Measurements from ENCODE around the gene PLCH2.

PLCH2 gene

GRCh38 chr1:2471159-2471471 is 5.0 kb upstream of the PLCH2 start:
- no peak overlapping the region for H3K4me3 ChIP-seq (ENCODE audit: low read depth, low read length)
- no peak for TF ChIP-seq CTCF (IDR thresholded peaks at IDR 0.05; ENCODE audit: insufficient read depth, low read depth, low read length, missing control alignments)
- DNase-seq (ENCODE audit: low read depth) = no peak

- no peak overlapping the region for H3K4me3 ChIP-seq (ENCODE audit: low read depth, low read length)
- no peak for TF ChIP-seq CTCF (IDR thresholded peaks at IDR 0.05; ENCODE audit: insufficient read depth, low read depth, low read length, missing control alignments)
- no peak for DNase-seq (ENCODE audit: low read depth)
These were observed 4.5 kb upstream of the PLCH2 start for GRCh38 chr1:2471587-2472001.

GRCh38 chr1:2472109-2472508 is 4.0 kb upstream of the PLCH2 start:
- no peak for TF ChIP-seq CTCF (IDR thresholded peaks at IDR 0.05; ENCODE audit: insufficient read depth, low read depth, low read length, missing control alignments)
- no peak overlapping the region for H3K4me3 ChIP-seq (ENCODE audit: low read depth, low read length)
- DNase-seq (ENCODE audit: low read depth) = no peak

GRCh38 chr1:2472561-2473177 is 3.4 kb upstream of the PLCH2 start:
- no peak overlapping the region for H3K4me3 ChIP-seq (ENCODE audit: low read depth, low read length)
- DNase-seq (ENCODE audit: low read depth) = no peak
- no peak for TF ChIP-seq CTCF (IDR thresholded peaks at IDR 0.05; ENCODE audit: insufficient read depth, low read depth, low read length, missing control alignments)

- H3K4me3 ChIP-seq (ENCODE audit: low read depth, low read length) = no peak overlapping the region
- DNase-seq (ENCODE audit: low read depth) = no peak
- no peak for TF ChIP-seq CTCF (IDR thresholded peaks at IDR 0.05; ENCODE audit: insufficient read depth, low read depth, low read length, missing control alignments)
These were observed 2.9 kb upstream of the PLCH2 start for GRCh38 chr1:2473198-2473597.

GRCh38 chr1:2474104-2474844 is 1.8 kb upstream of the PLCH2 start:
- TF ChIP-seq CTCF (IDR thresholded peaks at IDR 0.05; ENCODE audit: insufficient read depth, low read depth, low read length, missing control alignments) = no peak
- no peak for DNase-seq (ENCODE audit: low read depth)

GRCh38 chr1:2474933-2475371 is 1.1 kb upstream of the PLCH2 start:
- DNase-seq (ENCODE audit: low read depth) = no peak
- H3K4me3 ChIP-seq (ENCODE audit: low read depth, low read length) = no peak overlapping the region
- no peak for TF ChIP-seq CTCF (IDR thresholded peaks at IDR 0.05; ENCODE audit: insufficient read depth, low read depth, low read length, missing control alignments)

More at GRCh38 chr1:2474104-2474844, 1.8 kb upstream of the PLCH2 start:
- no peak overlapping the region for H3K4me3 ChIP-seq (ENCODE audit: low read depth, low read length)

Measured in GM12865 (cell line).